Activated naive CD4-positive, alpha-beta T cell treated with anti-CD3 and anti-CD28 coated beads, Interleukin-2, amount 10 ng/mL, durations not matched to agents 5 hours and 36 hours (primary cell): ENCODE data around the gene NDUFS7. TPM values are rescaled to one million over a fixed set of nuclear protein-coding genes. Genes with fewer than 3 reads are reported as not detected.

Experiments
- total RNA-seq, 2 experiments: library from RNA; stranded (reverse); gene quantifications; one replicate each; pipeline ENCODE4 v1.2.3, GENCODE V29; 2021

The NDUFS7 gene
- total RNA-seq: 10 to 100 TPM; 88.7 to 89.9 TPM

GRCh38 chr19:1383312-1384084, at the start of gene NDUFS7:
NDUFS7 (plus strand) TSS chr19:1383907; CDS start chr19:1383927, 20 bp downstream.

GRCh38 chr19:1401138-1401888, 17.6 kb downstream of the NDUFS7 start, which contains the start of gene GAMT:
GAMT (minus strand) TSS chr19:1401542; CDS start chr19:1401476, 66 bp downstream.

GRCh38 chr19:1407528-1408299, 24.0 kb downstream of the NDUFS7 start, which contains the start of gene DAZAP1:
DAZAP1 (plus strand) TSS chr19:1407586; CDS start chr19:1407774, 188 bp downstream.

GRCh38 chr19:1438035-1438932, 54.6 kb downstream of the NDUFS7 start, which contains the start of gene RPS15:
RPS15 (plus strand) TSS chr19:1438396; CDS start chr19:1438426, 30 bp downstream.

Other genes starting within 250 kb of the NDUFS7 start
- gene SBNO2, start 209.6 kb upstream of the NDUFS7 start, total RNA-seq: 10 to 100 TPM; 95.4 to 95.8 TPM
- gene STK11, start 178.1 kb upstream of the NDUFS7 start, total RNA-seq: 10 to 100 TPM; 73.7 to 77.1 TPM
- under 1 TPM; 0.08 to 0.10 TPM for gene CBARP, start 145.9 kb upstream of the NDUFS7 start, total RNA-seq
- gene ATP5F1D, start 142.2 kb upstream of the NDUFS7 start, total RNA-seq: 100 to 1,000 TPM; 156 TPM
- 10 to 100 TPM; 60.2 to 62.3 TPM for gene MIDN, start 135.3 kb upstream of the NDUFS7 start, total RNA-seq
- 100 to 1,000 TPM; 220 to 233 TPM for gene CIRBP, start 114.6 kb upstream of the NDUFS7 start, total RNA-seq
- 10 to 100 TPM; 50.5 to 51.2 TPM for gene FAM174C, start 108.4 kb upstream of the NDUFS7 start, total RNA-seq
- not detected for gene EFNA2, start 98.0 kb upstream of the NDUFS7 start, total RNA-seq
- 10 to 100 TPM; 19.1 to 20.8 TPM for gene GAMT, start 17.6 kb downstream of the NDUFS7 start, total RNA-seq
- 100 to 1,000 TPM; 185 to 188 TPM for gene DAZAP1, start 23.7 kb downstream of the NDUFS7 start, total RNA-seq
- gene RPS15, start 54.5 kb downstream of the NDUFS7 start, total RNA-seq: 1,000 to 10,000 TPM; 1,627 to 1,683 TPM
- gene APC2, start 66.2 kb downstream of the NDUFS7 start, total RNA-seq: under 1 TPM in 1 of 2 experiments, not detected in 1; 0.15 TPM
- 10 to 100 TPM; 33.2 to 35.7 TPM for gene C19orf25, start 95.3 kb downstream of the NDUFS7 start, total RNA-seq
- gene PCSK4, start 106.4 kb downstream of the NDUFS7 start, total RNA-seq: 1 to 10 TPM; 2.9 to 4.5 TPM
- gene REEP6, start 107.3 kb downstream of the NDUFS7 start, total RNA-seq: 1 to 10 TPM; 1.5 to 1.6 TPM
- 1 to 10 TPM; 5.0 to 8.1 TPM for gene ADAMTSL5, start 129.1 kb downstream of the NDUFS7 start, total RNA-seq
- not detected for gene PLK5, start 140.2 kb downstream of the NDUFS7 start, total RNA-seq
- 10 to 100 TPM in 1 of 2 experiments, 1 to 10 TPM in 1; 9.6 to 10.0 TPM for gene MEX3D, start 184.4 kb downstream of the NDUFS7 start, total RNA-seq
- 10 to 100 TPM; 74.6 to 76.7 TPM for gene MBD3, start 209.0 kb downstream of the NDUFS7 start, total RNA-seq
- 100 to 1,000 TPM; 151 to 175 TPM for gene UQCR11, start 221.6 kb downstream of the NDUFS7 start, total RNA-seq